Medulla oblongata (tissue), 1 donor: Measurements from ENCODE around the gene NR1H4.
"Not testable (repeated sequence)": the region's sequence is repeated elsewhere in the genome, so short reads cannot be mapped to it uniquely, and the experiment has no call there.

Source experiments
- DNase-seq: peaks from one replicate; pipeline ENCODE4 v3.0.0-alpha.2; 2015; ENCODE audit errors: extremely low spot score

Gene NR1H4

GRCh38 chr12:100473050-100473715 lies 483 bp upstream of the NR1H4 start:
- no peak for DNase-seq

DNA sequence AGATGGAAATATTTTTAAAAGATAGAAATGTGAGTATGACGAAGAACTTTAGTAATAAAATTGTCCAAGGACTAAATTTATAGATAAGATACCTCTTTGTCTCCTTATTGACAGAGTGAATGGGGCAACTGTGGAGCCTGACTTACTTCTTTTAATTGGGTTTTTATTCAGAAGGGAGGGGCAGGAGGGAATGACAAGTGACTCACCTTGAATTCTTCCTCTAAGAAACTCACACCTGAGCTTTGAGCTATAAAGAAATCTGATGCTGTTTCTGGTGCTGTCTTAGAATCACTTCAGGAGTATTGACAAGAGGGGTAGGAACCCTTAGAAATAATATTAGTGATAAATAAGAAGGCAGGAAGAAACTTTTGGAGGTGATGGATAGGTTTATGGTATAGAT lies 951 bp downstream of the NR1H4 start:
- no peak for DNase-seq

DNA sequence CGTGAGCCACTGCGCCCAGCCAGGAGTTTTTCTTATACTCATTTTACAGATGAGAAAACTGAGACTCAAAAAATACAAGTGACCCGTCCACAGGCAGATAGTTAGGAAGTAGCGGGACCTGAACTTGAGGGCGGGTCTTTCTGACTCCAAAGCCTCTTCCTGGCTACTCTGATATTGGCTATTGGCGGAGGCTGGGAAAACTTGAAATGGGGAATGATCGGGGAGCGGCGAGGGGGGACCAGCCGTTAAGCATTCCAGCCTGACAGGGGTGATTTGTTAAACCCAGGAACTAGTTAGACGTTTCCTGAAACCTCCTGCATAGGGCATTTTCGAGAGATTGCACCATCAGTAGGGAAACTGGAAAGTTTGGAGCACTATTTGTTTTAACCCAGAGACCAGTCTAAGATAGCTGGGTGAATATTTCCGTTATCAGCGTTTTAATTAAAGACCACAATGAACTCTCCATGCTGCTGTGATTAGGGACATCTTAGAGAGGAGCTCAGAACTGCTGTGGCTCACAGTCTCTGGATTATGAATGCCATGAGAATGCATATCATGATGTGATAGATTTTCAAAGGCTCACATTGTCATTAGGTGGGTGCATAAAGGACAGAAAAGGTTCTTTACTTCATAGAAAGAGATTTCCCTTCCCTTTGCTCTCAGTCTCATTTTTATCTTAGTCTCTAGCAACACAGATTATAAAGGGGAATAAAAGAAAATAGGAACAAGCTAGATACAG lies 2.5 kb downstream of the NR1H4 start:
- DNase-seq: no peak

- no peak for DNase-seq
Measured at GRCh38 chr12:100481021-100481420, 7.4 kb downstream of the NR1H4 start.

GRCh38 chr12:100484183-100484886 lies 10.7 kb downstream of the NR1H4 start:
- no peak for DNase-seq

DNA sequence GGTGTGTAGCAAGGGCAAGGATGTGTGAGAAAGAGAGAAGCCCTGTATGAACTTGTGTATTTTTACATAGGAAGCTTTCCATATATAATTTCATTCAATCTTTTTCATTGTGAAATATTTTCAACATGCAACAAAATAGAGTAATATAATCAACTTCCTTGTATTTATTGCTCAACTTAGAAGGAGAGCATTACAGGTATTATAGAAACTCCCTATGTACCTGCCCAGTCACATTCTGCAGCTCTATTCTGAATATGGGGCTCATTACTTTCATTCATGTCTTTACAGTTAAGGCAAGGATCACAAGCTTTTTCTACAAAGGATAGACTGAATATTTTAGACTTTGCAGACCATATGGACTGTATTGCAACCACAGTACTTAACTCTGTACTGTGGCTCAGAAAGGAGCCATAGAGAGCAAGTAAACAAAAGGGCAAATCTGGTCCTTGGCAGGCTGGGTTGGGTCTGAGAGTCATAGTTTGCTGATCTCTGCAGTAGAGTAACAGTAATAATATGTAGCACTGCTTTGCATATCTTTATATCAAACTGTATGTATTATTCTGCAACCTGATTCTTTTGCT lies 11.3 kb downstream of the NR1H4 start:
- DNase-seq: no peak

GRCh38 chr12:100485983-100486382 lies 12.3 kb downstream of the NR1H4 start:
- DNase-seq: no peak

DNA sequence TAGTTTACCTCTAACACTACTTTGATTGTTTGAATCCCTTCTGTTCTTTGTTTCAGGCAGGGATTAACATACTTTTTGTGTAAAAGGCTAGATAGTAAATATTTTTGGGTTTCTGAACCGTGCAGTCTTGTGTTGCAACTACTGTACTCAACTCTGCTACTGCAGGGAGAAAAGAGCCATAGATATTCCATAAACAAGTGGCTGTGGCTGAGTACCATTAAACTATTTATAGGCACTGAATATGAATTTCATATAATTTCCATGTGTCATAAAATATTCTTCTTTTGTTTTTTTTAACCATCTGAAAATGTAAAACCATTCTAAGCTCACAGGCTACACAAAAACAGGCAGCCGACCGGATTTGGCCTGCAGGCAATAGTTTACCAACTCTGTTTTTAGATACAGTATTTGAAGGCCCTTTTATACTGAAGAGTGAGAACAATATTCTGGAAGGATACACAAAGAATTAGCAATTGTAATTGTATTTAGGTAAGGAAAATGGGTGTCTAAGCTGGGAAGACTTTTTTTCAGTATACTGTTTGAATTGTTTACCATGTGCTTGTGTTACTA lies 15.7 kb downstream of the NR1H4 start:
- DNase-seq: no peak

DNA sequence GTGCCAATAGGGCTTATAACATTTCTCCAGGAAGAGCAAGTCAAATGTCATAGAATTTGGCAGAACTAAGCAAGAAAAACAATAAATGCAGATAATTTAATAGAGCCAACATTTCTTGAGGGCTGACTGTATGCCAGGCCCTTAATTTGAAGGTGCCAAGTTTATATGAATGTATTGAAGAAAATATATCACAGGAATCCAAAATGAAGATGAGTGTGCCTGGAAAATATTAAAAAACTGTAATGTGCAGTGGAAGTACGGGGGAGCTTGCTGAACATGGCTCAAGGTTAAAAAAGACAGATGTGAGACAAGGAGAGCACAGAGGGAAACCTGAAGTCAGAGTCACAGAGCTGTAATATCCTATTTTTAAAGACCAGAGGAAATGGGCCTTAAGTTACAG lies 16.4 kb downstream of the NR1H4 start:
- no peak for DNase-seq

- no peak for DNase-seq
Measured at GRCh38 chr12:100491104-100491503, 17.4 kb downstream of the NR1H4 start.

DNA sequence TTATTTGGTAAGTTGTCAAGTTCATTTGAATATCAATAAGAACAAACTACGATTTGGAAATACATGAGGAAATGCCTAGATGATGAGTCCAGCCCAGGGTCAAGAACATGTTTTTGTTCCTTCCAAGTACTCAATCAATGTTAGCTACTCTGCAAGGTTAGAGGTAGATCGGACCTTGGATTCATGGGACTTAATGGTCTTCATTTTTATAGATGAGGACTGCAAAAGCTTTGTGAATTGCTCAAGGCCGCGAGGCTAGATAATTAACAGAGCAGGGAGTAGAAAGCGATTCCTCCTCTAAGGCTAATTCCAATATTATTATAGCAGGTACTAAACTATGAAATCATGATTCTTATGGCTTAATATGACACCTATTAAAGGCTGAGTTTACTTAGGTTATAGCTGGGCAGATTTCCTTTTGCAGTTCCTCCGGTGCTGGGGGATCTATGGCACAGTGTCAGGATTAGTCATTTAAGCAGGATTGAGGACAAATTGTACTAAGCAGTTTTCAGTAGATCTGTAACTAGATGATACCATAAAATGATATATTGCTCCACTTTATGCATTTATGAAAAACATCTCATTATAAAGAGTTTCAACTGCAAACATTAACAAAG lies 19.8 kb downstream of the NR1H4 start:
- no peak for DNase-seq

- no peak for DNase-seq
Measured at GRCh38 chr12:100494026-100494425, 20.4 kb downstream of the NR1H4 start.

- DNase-seq: no peak
Measured at GRCh38 chr12:100494538-100494937, 20.9 kb downstream of the NR1H4 start.

GRCh38 chr12:100497105-100497795 lies 23.6 kb downstream of the NR1H4 start:
- no peak for DNase-seq

DNA sequence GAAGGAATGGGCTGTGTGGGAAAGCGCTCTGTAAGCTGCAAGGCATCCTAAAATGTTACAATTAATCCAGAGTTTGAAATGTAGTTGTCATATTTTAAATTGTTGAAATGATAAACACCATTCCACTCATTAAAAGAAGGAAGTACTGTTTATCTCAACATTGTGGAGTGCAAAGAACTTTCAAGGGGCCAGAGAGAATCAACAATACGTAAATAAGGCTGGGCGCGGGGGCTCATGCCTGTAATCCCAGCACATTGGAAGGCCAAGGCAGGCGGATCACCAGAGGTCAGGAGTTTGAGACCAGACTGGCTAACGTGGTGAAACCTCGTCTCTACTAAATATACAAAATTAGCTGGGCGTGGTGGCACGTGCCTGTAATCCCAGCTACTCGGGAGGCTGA lies 24.5 kb downstream of the NR1H4 start:
- no peak for DNase-seq

DNA sequence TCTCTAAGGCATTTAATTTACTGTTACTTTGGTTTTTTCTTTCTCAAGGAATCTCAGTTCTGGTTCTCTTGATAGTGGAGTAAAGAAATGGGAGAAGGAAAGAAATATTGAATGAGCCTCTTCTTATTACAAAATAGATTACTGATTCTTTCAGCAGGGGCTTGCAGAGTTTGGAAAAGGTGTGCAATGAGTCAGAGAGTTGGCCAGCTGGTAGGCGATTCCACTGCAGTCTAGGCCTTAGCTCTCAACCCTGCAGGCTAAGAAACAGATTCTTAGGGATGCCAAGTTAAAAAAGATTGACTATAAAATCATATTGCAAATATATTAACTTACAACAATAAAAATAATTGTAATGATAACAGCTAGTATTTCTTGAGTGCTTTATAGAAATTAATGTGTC lies 25.8 kb downstream of the NR1H4 start:
- no peak for DNase-seq

DNA sequence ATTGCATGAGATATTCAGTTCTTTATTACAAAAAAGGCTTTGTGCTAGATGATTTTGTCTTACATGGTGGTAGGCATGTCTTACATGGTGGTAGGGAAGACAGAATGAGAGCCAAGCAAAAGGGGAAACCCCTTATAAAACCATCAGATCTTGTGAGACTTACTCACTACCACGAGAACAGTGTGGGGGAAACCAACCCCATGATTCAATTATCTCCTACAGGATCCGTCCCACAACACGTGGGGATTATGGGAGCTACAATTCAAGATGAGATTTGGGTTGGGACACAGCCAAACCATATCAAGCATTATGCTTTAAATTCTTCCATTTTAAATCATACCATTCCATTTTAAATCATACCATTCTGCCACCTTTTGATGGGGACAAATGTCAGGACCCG lies 29.1 kb downstream of the NR1H4 start:
- not testable (repeated sequence) for DNase-seq

- DNase-seq: no peak
Measured at GRCh38 chr12:100503228-100503628, 29.6 kb downstream of the NR1H4 start.

- DNase-seq: no peak
Measured at GRCh38 chr12:100504804-100505203, 31.1 kb downstream of the NR1H4 start.

- DNase-seq: no peak
Measured at GRCh38 chr12:100508751-100509150, 35.1 kb downstream of the NR1H4 start.

GRCh38 chr12:100512692-100513091 lies 39.0 kb downstream of the NR1H4 start:
- no peak for DNase-seq
